ENCODE measurements around the gene LGALS3. TPM values are rescaled to one million over a fixed set of nuclear protein-coding genes. Genes with fewer than 3 reads are reported as not detected.

LGALS3 gene
- total RNA-seq, 1 donor from 2014 or later, result 351 TPM

DNA sequence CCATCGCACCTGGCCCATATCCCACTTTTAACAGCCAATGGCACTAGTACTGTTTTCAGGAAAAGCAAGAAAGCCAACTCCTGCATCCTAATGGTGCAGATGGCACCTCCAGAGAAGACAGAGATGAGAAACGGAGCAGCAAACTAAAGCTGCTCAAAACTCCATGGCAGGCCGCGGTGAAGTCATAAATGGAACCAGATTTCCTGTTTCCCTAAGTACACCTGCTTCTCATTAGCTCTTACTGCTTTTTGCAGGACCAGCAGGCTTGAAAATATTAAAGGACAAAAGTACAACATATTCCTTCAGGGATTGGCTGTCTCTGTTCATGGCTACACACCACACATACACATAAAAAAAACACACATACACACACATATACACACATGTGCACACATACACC is 36.7 kb upstream of the LGALS3 start:
- H3K4me3 ChIP-seq, result no peak overlapping the region
- H3K27me3 ChIP-seq, result no peaks in the 10 kb centered on the region
- intact Hi-C loops (cut with DNase I), result loop anchor here (5.0 kb wide), 1 partner anchor 70 kb away; no protein-coding TSS in a partner anchor
- H3K9me3 ChIP-seq, result no peaks in the 10 kb centered on the region
- DNase-seq (no peak), ATAC-seq (no peak)
- H3K36me3 ChIP-seq, result no peaks in the 10 kb centered on the region
- peaks cover under 1% of the 10 kb centered on the region for H3K4me1 ChIP-seq
- no peak for TF ChIP-seq CTCF (IDR thresholded peaks at IDR 0.05)
- H3K27ac ChIP-seq, result no peak overlapping the region

DNA sequence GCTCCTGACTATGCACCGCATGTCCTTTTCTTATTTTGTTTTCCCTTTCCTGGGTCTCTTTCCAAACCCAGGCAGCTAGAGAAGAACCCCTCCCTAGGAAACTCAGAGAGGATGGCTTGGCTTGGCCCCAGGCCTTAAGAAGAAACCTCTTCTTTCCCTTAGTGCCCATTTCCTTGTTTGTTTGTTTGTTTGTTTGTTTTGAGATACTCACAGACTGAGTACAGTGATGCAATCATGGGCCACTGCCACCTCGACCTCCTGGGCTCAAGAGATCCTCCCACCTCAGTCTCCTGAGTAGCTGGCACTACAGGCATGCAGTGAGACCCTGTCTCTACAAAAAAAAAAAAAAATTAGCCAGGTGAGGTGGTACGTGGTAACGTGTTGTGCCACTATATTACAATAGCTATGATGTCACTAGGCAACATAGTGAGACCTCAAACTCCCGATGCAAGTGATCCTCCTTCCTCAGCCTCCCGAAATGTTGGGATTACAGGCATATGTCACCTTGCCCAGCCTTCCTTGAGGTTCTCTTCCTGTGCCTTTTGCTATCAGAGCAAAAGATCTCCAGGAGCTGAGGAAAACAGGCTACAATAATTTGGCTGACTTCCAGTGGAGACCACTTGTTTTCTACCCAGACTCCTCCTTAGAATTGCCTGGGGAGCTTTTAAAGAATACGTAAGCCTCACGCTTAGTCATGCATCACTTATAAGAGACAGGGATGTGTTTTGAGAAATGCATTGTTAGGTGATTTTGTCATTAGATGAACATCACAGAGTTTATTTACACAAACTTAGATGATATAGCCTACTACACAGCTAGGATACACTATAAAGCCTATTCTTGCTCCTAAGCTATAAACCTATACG is 34.5 kb upstream of the LGALS3 start:
- Histone ChIP-seq H3K27me3 (no peaks in the 10 kb centered on the region), H3K4me1 (peaks cover 16% of the 10 kb centered on the region), H3K27ac (no peak overlapping the region), H3K4me3 (no peak overlapping the region), H3K9me3 (no peaks in the 10 kb centered on the region), H3K36me3 (no peaks in the 10 kb centered on the region)
- no peak for TF ChIP-seq CTCF (IDR thresholded peaks at IDR 0.05)
- no peak for DNase-seq
- ATAC-seq, result no peak
- intact Hi-C loops (cut with DNase I), result loop anchor here (5.0 kb wide), 1 partner anchor 68 kb away; no protein-coding TSS in a partner anchor

DNA sequence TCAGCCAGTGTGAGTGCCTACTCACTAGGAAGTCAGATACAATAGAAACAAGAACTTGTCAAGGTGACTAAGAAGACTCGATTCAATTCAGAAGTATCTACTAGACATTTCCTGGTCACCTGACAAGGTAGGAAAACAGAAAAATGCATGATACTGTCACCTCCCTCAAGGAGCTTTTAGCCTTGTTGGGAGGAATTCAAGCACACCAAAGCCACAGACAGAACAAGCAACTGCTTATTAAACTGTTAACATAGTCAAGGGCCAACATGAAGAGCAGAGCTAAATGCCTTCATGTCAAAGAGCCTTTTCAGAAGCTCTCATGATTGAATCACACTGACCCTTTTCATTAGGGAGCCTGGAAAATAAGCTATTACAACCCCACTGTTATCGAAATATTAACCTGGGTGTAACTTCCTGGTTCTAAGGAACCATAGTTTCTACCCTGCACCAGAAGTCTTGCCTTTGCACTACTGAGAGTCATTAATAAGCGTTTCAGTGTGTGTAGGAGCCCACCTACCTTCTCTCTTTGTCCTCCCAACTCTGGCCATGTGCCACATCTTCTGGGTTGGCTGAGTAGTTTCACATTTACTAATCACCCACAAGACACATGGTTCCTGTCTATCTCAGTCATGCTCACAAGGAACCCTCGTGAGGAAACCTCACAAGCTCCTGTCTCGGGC is 31.0 kb upstream of the LGALS3 start:
- Histone ChIP-seq H3K9me3 (no peaks in the 10 kb centered on the region), H3K36me3 (no peaks in the 10 kb centered on the region), H3K27me3 (no peaks in the 10 kb centered on the region), H3K4me1 (peaks cover 50% of the 10 kb centered on the region), H3K27ac (peak overlapping the region; percentile 70), H3K4me3 (no peak overlapping the region)
- intact Hi-C loops (cut with DNase I), result no loop called here
- no peak for TF ChIP-seq CTCF (IDR thresholded peaks at IDR 0.05)
- ATAC-seq, result peak; percentile 59
- DNase-seq, result no peak

DNA sequence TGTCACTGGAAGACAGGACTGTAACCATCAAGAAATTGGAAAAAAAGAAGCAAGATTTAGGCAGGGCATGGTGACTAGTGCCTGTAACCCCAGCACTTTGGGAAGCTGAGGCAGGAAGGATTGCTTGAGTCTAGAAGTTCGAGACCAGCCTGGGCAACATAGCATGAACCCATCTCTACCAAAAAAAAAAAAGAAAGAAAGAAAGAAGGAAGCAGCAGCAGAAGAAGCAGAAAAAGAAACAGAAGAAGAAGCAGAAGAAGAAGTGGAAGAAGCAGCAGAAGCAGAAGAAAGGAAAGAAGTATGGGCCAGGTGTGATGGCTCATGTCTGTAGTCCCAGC is 30.5 kb upstream of the LGALS3 start:
- Histone ChIP-seq H3K27me3 (no peaks in the 10 kb centered on the region), H3K4me1 (peaks cover 55% of the 10 kb centered on the region), H3K36me3 (no peaks in the 10 kb centered on the region), H3K9me3 (no peaks in the 10 kb centered on the region), H3K27ac (peak overlapping the region; percentile 70), H3K4me3 (no peak overlapping the region)
- no peak for DNase-seq
- no peak for TF ChIP-seq CTCF (IDR thresholded peaks at IDR 0.05)
- intact Hi-C loops (cut with DNase I), result no loop called here
- no peak for ATAC-seq

DNA sequence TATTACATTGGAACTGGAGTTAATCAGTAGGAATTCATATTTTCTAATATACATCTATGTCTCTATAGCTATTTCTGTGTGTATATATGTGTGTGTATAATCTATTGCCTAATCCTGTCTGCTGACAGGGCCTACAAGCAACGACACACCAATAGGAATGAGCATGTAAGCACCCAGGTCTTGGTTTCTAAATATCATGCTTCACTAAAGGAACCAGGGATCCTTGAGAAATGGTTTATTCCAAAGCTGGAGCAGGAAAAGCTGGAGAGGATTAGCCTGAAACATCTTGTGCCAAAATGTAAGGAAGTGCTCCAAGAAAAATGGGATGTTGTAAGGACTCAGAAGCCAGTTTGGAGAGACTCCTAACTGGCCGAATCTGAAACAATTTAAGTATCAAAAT is 29.3 kb upstream of the LGALS3 start:
- ATAC-seq, result no peak
- Histone ChIP-seq H3K27ac (peak overlapping the region; percentile 70), H3K4me3 (no peak overlapping the region), H3K4me1 (peaks cover 67% of the 10 kb centered on the region), H3K36me3 (no peaks in the 10 kb centered on the region), H3K9me3 (no peaks in the 10 kb centered on the region), H3K27me3 (no peaks in the 10 kb centered on the region)
- intact Hi-C loops (cut with DNase I), result no loop called here
- no peak for DNase-seq
- TF ChIP-seq CTCF (IDR thresholded peaks at IDR 0.05), result no peak

Measured in upper lobe of right lung (tissue), 1 donor.